BLaER1 treated with 17β-estradiol and CSF1 and Interleukin-3, amounts not matched to agents 10 nM and 100 nM (cell line): ENCODE data around the gene PRPF6.

Source experiments
- H3K27ac ChIP-seq, 11 experiments: shearing (Covaris generic); formaldehyde crosslinking; 2 replicates each; pipeline ENCODE4 v1.8.1; 2022
- H3K27me3 ChIP-seq, 11 experiments: shearing (Covaris generic); formaldehyde crosslinking; 2 replicates each; pipeline ENCODE4 v1.8.1; 2022
- H3K36me3 ChIP-seq, 11 experiments: shearing (Covaris generic); formaldehyde crosslinking; 2 replicates each; pipeline ENCODE4 v1.8.1; 2022
- H3K4me1 ChIP-seq, 10 experiments: shearing (Covaris generic); formaldehyde crosslinking; 2 replicates each; pipeline ENCODE4 v1.8.1; 2022
- H3K4me2 ChIP-seq, 11 experiments: shearing (Covaris generic); formaldehyde crosslinking; 2 replicates each; pipeline ENCODE4 v1.8.1; 2022
- H3K4me3 ChIP-seq, 10 experiments: shearing (Covaris generic); formaldehyde crosslinking; 2 replicates each; pipeline ENCODE4 v1.8.1; 2022
- H3K9ac ChIP-seq, 11 experiments: shearing (Covaris generic); formaldehyde crosslinking; 2 replicates each; pipeline ENCODE4 v1.8.1; 2022
- H3K9me3 ChIP-seq, 11 experiments: shearing (Covaris generic); formaldehyde crosslinking; replicated peaks in 1 of 11; 2 replicates each; pipeline ENCODE4 v1.8.1; 2022
- H4K20me1 ChIP-seq, 11 experiments: shearing (Covaris generic); formaldehyde crosslinking; 2 replicates each; pipeline ENCODE4 v1.8.1; 2022
- Cebpa-rat ChIP-seq, 11 experiments: shearing (Covaris generic); IDR thresholded peaks; 2 replicates each; pipeline ENCODE4 v1.8.1; 2022

PRPF6 gene

DNA sequence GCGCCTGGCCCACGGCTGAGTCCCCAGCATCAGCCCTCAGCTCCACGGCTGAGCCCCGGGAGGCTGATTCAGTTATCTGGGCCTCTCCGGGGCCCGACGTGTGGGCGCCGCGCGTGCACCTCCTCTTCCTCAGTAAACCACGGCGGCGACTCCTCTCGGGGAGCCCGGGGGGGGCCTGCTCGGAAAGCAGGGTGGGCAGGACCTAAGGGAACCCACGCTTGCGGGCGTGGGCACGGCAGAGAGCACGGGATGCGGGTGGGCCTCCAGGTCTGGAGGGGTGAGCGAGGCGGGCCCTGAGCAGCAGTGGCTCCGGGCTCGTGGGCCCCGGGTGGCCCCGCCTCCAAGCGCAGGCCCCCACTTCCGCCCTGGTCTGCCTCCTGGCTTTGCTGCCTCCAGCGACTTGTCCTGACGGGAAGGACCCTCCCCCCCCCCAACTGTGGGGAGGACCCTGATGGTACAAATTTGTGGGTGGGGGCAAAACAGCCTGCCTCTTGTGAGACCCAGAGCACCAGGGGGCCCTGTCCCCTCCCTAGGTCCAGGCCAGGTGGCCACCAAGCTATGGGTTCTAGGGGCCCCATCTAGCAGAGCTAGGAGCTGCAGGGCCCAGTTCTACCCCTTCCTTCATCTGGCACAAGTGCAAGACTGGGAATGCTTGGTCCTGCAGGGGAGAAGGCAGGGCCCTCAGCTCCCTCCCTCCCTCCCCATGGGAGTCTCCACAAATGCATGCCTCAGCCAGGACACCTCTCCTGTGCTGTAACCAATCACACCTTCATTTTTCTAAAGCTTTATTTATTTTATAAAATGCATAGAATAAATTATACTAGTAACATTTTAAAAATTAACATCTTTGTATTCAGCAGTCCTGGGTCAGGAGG, 41.6 kb upstream of the PRPF6 start:
- H4K20me1 ChIP-seq = peaks cover 90 to 95% (median 94%) of the 10 kb centered on the region in 11 experiments
- no peaks in the 10 kb centered on the region for H3K27me3 ChIP-seq
- TF ChIP-seq Cebpa-rat (IDR thresholded peaks at IDR 0.05) = no peak
- H3K4me3 ChIP-seq = no peak overlapping the region
- H3K9ac ChIP-seq = no peak overlapping the region
- 0 out of 22 replicates have a peak overlapping the region, but pooled peaks of 1 of the 11 experiments have one; percentile 2 for H3K4me2 ChIP-seq
- H3K4me1 ChIP-seq = peaks cover 37 to 59% (median 50%) of the 10 kb centered on the region in 10 experiments
- no peaks in the 10 kb centered on the region; a peak in 1 of 22 replicates for H3K9me3 ChIP-seq
- H3K27ac ChIP-seq = no peak overlapping the region
- H3K36me3 ChIP-seq = peaks cover 70 to 89% (median 87%) of the 10 kb centered on the region in 11 experiments

DNA sequence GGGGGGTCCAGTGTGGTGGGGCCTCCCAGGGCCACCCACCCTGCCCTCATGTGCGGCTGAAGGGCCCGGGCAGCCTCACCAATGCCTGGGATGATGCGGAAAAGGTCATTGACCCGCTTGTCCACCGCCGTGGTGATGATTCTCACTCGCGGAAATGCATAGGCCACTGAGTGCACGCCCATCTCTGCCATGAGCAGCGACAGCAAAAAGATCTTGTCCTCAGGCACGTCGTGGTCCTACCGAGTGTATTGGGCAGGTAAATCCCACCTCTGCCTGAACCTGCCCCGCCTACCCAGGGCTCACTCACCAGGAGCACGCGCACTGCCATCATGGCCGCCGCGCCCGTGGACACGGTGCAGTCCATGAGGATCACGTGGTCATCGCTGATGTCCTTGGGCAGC, 40.9 kb upstream of the PRPF6 start:
- Histone ChIP-seq H3K27ac (no peak overlapping the region; a peak in 1 of 22 replicates), H3K36me3 (peaks cover 70 to 89% (median 87%) of the 10 kb centered on the region in 11 experiments), H3K4me2 (peak overlapping the region in 6 of 11 experiments; percentile 69 to 90 (median 85); a peak in 6 of 22 replicates), H3K9ac (no peak overlapping the region), H3K27me3 (no peaks in the 10 kb centered on the region), H3K4me3 (no peak overlapping the region), H3K9me3 (no peaks in the 10 kb centered on the region; a peak in 1 of 22 replicates), H4K20me1 (peaks cover 90 to 95% (median 94%) of the 10 kb centered on the region in 11 experiments), H3K4me1 (peaks cover 37 to 53% (median 47%) of the 10 kb centered on the region in 10 experiments)
- TF ChIP-seq Cebpa-rat (IDR thresholded peaks at IDR 0.05) = no peak

DNA sequence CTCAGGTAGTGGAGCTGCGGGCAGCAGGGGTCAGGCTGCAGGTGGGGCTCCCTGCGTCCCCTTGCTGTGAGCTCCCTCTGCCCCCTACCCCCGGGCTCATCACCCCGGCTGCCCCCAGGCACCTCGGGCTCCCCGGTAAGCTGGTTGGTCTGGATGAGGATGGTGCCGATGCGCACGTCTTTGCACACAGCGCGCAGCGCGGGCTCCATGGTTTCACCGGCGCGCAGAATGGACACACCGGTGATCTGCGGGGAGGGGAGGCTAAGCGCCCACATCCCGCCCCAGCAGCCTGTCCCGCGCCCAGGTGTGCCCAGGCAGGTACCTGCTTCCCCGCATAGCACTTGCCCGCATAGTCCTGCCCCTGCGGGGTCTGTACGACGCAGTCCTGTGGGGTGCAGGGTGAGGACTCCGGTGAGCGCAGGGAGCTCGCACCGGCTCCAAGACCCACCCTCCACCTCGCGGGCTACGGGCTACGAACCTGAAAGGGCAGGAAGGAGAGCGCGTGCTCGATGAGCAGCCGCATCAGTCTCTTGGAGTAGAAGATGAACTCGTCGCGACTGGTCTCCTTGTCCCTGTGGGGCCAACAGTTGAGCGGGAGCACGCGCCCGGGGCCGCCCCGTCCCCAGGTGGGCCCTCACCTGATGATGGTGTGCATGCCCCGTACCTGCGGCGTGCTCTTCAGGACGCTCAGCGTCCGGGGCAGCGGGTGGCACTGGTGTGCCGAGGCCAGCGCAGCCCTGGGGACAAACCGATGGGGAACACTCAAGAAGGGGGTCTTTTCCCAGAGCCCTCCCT, 40.3 kb upstream of the PRPF6 start:
- no peak for TF ChIP-seq Cebpa-rat (IDR thresholded peaks at IDR 0.05)
- peaks cover 36 to 48% (median 41%) of the 10 kb centered on the region in 10 experiments for H3K4me1 ChIP-seq
- H4K20me1 ChIP-seq = peaks cover 90 to 95% (median 94%) of the 10 kb centered on the region in 11 experiments
- peak overlapping the region; percentile 69 to 90 (median 82) for H3K4me2 ChIP-seq
- H3K9me3 ChIP-seq = no peaks in the 10 kb centered on the region; a peak in 1 of 22 replicates
- H3K9ac ChIP-seq = peak overlapping the region in 10 of 11 experiments; percentile 26 to 64 (median 48); a peak in 16 of 22 replicates
- H3K27me3 ChIP-seq = no peaks in the 10 kb centered on the region
- H3K36me3 ChIP-seq = peaks cover 70 to 89% (median 87%) of the 10 kb centered on the region in 11 experiments
- H3K4me3 ChIP-seq = peak overlapping the region in 6 of 10 experiments; percentile 21 to 54 (median 31); a peak in 4 of 20 replicates
- H3K27ac ChIP-seq = peak overlapping the region in 10 of 11 experiments; percentile 62 to 78 (median 72); a peak in 20 of 22 replicates

DNA sequence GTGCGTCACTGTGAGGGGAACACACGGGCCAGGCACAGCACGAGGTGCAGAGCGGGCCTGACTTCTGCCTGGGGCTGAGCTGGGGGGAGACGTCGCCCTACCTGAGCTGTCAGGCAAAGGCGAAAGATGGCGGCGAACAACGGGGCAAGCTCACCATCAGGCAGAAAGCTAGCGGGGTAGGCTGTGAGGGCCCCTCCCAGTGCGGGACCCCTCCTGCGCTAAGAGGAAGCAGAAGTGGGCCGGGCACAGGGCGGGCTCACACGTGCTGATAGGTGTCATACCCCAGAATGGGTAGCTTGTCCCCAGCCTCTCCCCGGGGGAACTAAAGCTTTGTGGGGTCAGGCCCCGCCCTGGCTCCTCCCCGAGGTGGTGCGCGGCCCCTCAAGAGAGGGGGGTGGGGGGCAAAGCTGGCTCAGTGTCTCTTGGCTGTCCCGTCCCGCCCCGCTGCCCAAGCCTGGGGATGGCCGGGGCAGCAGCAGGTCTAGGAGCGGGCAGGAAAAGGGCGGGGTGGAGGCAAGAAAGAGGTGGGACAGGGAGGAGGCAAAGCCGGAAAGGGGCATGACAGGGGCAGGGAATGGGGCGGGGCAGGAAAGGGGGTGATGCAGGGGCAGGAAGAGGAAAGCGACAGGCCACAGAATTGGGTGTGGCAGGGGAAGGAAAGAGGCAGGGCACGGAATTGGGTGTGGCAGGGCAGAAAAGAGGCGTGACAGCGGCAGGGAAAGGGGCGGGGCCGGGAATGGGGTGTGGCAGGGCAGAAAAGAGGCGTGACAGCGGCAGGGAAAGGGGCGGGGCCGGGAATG, 39.5 kb upstream of the PRPF6 start:
- TF ChIP-seq Cebpa-rat (IDR thresholded peaks at IDR 0.05) = no peak
- peak overlapping the region; percentile 69 to 90 (median 82) for H3K4me2 ChIP-seq
- H3K27ac ChIP-seq = peak overlapping the region in 10 of 11 experiments; percentile 62 to 78 (median 72); a peak in 20 of 22 replicates
- H3K36me3 ChIP-seq = peaks cover 69 to 89% (median 87%) of the 10 kb centered on the region in 11 experiments
- H3K4me1 ChIP-seq = peaks cover 31 to 47% (median 37%) of the 10 kb centered on the region in 10 experiments
- H4K20me1 ChIP-seq = peaks cover 90 to 95% (median 94%) of the 10 kb centered on the region in 11 experiments
- no peaks in the 10 kb centered on the region for H3K27me3 ChIP-seq
- H3K9ac ChIP-seq = peak overlapping the region; percentile 26 to 64 (median 47); a peak in 19 of 22 replicates
- H3K4me3 ChIP-seq = peak overlapping the region in 9 of 10 experiments; percentile 9 to 54 (median 28); a peak in 7 of 20 replicates
- no peaks in the 10 kb centered on the region; a peak in 1 of 22 replicates for H3K9me3 ChIP-seq

DNA sequence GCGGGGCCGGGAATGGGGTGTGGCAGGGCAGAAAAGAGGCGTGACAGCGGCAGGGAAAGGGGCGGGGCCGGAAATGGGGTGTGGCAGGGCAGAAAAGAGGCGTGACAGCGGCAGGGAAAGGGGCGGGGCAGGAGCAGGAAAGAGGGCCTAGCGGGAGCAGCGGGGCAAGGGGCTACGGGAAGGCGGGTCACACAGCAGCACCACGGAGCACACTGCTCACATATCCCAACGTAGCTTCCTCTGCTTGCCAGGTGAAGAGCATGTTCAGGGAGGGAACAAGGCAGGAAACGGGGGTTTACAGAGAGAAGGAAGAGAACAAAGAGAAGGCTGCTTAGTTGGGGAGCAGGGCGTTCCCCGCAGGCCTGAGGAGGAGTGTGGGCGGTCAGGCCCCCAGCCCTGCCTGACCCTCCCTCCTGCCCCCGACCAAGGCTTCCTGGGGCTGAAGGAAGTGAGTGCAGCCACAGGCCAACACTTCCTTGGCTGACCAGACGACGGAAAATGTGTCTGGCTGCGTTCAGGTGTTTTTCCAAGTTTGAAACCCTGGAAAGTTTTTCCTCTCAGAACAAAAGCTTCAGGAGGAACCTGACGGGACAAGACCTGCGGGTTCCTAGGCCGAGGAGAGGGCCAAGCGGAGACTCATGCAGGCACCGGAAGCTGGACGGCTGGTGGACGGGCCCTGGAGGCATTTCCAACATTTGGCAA, 38.5 kb upstream of the PRPF6 start:
- Histone ChIP-seq H3K4me1 (peaks cover 37 to 53% (median 44%) of the 10 kb centered on the region in 10 experiments), H3K36me3 (peaks cover 64 to 86% (median 79%) of the 10 kb centered on the region in 11 experiments), H4K20me1 (peaks cover 91 to 95% (median 94%) of the 10 kb centered on the region in 11 experiments), H3K4me3 (peak overlapping the region in 2 of 10 experiments; percentile 39 to 40; a peak in 5 of 20 replicates), H3K9me3 (no peaks in the 10 kb centered on the region; a peak in 1 of 22 replicates), H3K27ac (peak overlapping the region in 9 of 11 experiments; percentile 48 to 78 (median 65); a peak in 17 of 22 replicates), H3K4me2 (peak overlapping the region; percentile 49 to 87 (median 73)), H3K9ac (peak overlapping the region in 10 of 11 experiments; percentile 3 to 67 (median 53); a peak in 15 of 22 replicates), H3K27me3 (no peaks in the 10 kb centered on the region)
- TF ChIP-seq Cebpa-rat (IDR thresholded peaks at IDR 0.05) = no peak

DNA sequence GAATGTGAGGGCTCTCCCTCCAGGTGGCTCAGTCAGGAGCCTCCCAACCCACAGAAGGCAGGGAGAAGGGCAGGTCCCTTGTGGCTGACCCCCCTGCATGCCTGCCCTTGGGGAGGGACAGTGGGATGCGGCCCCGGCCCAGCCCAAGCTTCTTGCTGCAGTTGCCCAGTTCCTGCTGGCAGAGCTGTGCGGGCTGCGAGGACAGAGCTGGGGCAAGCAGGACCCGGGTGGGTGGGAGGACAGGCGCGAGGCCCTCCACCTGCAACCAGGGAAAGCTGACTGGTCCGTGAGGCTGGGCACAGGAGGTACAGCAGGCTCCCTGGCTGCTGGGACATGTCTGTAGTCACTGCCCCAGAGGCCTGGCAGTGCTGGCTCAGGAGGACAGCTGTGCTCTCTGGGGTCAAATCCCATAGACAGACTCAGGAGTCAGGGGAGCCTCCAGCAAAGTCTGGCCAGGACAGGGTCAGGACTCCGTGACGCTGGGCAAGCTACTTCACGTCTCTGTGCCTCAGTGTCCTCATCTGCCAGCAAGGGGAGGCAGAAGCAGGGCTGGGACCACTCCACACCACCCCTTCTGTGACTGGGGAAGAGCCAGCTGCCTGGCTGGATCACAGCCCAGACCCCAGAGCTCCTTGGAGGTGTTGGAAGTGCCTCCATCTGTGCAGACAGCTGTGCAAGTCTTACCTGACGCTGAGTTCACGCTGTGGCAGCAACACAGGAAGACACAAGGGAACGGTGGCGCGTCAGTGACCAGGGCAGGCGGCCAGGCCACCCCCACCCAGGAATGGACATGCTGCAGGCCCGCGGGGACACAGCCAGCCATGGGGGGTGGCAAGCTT, 37.7 kb upstream of the PRPF6 start:
- peak overlapping the region; percentile 49 to 87 (median 73); a peak in 21 of 22 replicates for H3K4me2 ChIP-seq
- peaks cover 60 to 78% (median 71%) of the 10 kb centered on the region in 11 experiments for H3K36me3 ChIP-seq
- H3K4me3 ChIP-seq = peak overlapping the region in 2 of 10 experiments; percentile 39 to 40; a peak in 3 of 20 replicates
- no peaks in the 10 kb centered on the region; a peak in 1 of 22 replicates for H3K9me3 ChIP-seq
- H3K27ac ChIP-seq = peak overlapping the region in 9 of 11 experiments; percentile 48 to 78 (median 65); a peak in 15 of 22 replicates
- TF ChIP-seq Cebpa-rat (IDR thresholded peaks at IDR 0.05) = no peak
- H3K27me3 ChIP-seq = no peaks in the 10 kb centered on the region
- H3K4me1 ChIP-seq = peaks cover 44 to 61% (median 51%) of the 10 kb centered on the region in 10 experiments
- H3K9ac ChIP-seq = peak overlapping the region in 10 of 11 experiments; percentile 3 to 67 (median 53); a peak in 15 of 22 replicates
- peaks cover 91 to 95% (median 94%) of the 10 kb centered on the region in 11 experiments for H4K20me1 ChIP-seq

DNA sequence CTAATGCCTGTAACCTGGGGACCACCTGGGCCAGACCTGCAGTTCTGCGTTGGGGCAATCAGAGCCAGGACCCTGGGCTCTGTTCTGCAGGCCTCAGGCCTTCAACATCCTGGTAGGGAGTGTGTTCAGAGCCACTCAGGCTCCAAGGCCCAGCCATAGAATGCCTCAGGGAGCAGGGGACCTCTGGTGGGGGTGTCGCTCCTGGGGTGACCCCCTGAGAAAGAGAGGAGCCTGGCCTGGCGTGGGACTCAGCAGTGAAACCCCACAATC, 37.2 kb upstream of the PRPF6 start:
- no peak overlapping the region for H3K4me3 ChIP-seq
- no peak for TF ChIP-seq Cebpa-rat (IDR thresholded peaks at IDR 0.05)
- peaks cover 58 to 74% (median 67%) of the 10 kb centered on the region in 11 experiments for H3K36me3 ChIP-seq
- H3K4me2 ChIP-seq = peak overlapping the region in 3 of 11 experiments; percentile 9 to 73 (median 70); a peak in 1 of 22 replicates
- peak overlapping the region in 1 of 11 experiments; percentile 67; a peak in 1 of 22 replicates for H3K27ac ChIP-seq
- peak overlapping the region in 3 of 11 experiments; percentile 50 to 56 (median 54); a peak in 3 of 22 replicates for H3K9ac ChIP-seq
- no peaks in the 10 kb centered on the region; a peak in 1 of 22 replicates for H3K9me3 ChIP-seq
- H3K4me1 ChIP-seq = peaks cover 50 to 65% (median 57%) of the 10 kb centered on the region in 10 experiments
- H3K27me3 ChIP-seq = no peaks in the 10 kb centered on the region
- peaks cover 93 to 96% (median 95%) of the 10 kb centered on the region in 11 experiments for H4K20me1 ChIP-seq
